GM18907 (cell line): Measurements from ENCODE around the gene TOB1.

Experiments
- ATAC-seq: cut with Tn5 transposase; IDR thresholded peaks from one replicate; pipeline ENCODE4 v1.9.1; 2021; ENCODE audit warnings: mild to moderate bottlenecking, moderate library complexity; ENCODE audit not compliant: unreplicated experiment

TOB1 gene

DNA sequence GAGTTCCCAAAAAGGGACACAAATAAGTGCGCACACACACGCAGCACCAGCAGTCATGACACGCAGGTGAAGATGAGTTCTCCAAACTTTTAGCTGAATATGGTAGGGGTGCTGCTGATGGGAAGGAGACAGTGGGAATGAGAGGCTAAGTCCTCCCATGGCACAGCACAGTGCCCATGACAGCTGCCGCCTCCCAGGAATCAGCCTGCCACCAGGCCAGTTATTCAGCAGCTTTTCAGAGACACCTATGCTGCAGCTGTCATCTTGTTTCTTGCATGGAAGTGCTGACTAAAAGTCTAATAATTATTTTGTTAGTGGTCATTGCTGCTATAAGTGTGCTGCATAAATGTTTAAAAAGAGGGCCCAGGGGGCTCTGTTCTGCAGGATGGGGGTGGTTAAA is 18.6 kb downstream of the TOB1 start:
- ATAC-seq: no peak

DNA sequence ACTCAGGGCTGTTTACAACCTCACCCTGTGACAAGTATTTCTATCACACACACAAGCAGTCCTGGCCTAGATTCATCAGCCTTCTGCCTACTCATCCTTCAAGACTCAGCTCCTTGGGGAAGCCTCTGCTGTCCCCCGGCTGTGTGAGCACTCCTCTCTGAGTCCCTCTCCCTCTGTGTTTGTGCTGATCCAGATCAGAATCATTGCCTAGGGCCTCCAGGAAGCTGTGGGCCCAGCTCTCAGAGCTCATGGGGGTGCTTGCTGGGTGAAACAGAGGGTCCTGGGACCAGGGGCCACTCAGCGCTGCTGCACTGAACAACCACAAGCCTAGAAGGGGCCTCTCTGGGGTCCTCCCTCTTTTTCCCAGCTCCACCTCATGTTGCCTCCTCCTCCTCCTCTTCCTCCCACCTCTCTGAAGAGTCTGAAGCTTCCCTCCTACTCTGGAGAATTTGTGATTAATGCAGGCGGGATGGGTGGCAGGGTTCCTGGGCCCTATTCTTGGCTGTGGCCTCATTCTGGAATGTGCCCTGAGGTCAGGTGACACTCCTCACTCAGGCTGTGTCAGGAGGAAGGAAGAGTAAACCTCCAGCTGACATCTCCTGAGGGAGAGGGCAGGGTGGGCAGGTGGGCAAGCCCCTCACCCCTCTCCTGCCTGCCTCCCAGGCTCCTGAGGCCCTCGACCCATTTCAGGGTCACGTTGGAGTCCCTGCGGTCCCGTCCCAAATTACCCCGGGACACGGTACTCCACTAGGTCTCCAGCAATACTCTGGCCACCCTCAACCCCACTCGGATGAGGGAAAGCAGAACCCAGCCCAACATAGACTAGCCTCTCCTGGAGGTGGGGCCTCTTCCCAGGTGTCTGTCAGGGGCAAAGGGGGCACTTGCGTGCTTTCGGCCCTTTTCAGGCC is 20.7 kb downstream of the TOB1 start:
- no peak for ATAC-seq

DNA sequence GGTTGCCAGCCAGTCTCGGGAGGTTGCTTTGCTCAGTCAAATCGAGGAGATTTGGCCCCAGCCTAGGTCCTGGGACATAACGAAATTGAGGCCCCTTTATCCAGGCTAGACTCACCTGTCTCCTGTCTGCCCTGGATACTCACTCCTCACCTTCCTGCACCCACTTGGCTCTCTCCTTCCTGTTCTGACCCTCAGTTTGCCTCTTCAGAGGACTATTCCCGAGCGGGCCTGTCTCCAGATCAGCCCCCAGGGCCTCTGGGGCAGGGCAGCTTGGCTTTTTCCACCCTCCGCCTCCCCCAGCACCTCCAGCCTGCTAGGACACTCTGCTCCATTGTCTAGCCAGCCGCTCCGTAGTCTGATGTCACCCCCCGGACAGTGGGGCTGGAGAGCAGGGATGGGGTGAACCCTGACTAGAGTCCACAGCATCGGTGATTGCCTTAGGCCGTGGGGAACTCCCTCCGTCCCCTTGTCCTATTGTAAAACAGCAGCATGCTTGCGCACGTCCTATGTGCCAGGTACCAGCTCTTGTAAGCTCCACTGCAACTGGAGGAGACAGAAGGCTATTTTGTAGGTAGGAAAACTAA is 21.9 kb downstream of the TOB1 start:
- ATAC-seq: no peak

DNA sequence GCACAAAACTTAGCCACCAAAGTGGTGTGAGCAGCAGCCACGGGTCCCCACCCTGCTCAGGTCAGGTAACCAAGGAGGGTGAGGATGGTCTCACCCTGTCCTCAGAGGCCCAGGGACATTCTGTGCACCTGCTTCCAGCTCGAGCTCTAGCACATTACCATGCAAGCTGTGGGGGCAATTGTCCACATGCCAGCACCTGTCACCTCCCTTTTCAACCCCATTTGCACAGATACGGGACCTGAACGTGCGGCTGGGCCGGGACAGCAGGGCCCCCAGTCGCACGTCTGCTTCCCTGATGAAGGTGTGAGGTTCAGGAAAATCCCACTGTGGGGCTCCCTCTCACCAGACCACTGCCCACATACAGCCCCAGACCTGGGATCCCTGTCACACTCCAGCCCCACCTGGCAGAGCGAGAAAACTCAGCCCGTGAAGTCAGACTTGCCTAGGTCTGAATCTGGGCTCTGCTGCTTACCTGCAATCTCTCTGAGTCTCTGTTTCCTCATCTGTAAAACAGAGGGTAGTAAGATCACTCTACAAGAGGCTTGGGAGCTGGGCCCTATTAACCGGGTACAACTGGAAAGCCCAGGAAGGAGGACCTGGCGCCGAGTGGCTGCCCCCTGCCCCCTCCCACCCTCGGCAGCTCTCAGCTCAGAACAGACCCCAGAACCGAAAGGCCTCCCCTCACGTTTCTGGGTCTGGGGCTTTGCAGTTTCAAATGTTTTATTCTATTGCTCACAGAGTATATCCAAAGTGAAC is 22.8 kb downstream of the TOB1 start:
- no peak for ATAC-seq

- ATAC-seq: no peak
Observed at GRCh38 chr17:50842506-50843149, 23.5 kb downstream of the TOB1 start.

DNA sequence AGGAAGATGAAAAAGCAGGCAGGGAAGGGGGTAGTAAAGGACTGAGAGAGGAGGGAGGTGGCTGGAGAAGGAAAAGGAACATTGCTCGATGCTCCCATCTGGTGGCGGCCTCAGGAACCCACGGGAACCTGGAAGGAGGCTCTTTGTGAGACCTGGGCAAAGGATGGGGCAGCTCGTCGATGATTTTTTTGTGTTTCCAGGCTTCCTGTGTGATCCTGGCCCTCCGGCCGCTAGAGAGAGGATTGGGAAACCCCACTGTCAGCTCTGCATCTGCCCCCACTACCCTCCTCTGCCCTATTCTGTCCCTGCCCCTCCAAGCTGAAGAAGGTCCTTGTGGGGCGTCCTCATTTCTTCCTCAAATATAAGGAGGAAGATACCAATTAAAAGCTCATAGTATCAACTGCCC is 24.2 kb downstream of the TOB1 start:
- ATAC-seq: no peak

DNA sequence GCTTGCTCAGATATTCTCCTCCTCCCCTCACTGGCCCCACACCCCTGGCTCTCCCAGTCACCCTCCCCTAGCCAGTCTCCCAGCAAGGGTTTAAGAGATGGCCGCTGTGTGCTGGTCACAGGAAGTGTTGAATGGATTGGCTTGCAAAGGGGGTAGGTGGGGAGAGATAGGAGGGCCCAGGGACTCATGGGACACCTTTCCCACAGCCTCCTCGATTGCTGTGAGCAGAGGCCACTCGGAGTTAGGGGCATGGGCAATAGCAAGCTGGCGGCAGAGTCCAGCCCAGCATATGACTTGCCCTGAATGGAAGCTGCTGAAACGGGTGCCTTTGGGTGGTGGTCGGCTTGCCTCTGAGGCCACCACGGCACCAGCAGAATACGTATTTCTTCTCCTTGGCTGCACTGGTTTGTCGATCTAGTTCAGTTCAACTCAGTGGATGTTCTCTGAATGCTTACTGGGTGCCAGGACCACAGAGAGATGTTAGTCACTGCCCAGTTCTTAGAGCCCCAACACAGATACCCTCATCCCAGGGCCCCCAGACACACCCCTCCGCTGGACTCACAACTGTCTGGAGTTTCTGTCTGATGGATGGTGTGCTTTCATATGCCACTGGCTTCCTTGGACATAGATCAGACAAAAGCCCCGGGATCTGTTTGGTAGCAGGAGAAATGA is 24.7 kb downstream of the TOB1 start:
- no peak for ATAC-seq

GRCh38 chr17:50840311-50840851 is 25.8 kb downstream of the TOB1 start:
- no peak for ATAC-seq

DNA sequence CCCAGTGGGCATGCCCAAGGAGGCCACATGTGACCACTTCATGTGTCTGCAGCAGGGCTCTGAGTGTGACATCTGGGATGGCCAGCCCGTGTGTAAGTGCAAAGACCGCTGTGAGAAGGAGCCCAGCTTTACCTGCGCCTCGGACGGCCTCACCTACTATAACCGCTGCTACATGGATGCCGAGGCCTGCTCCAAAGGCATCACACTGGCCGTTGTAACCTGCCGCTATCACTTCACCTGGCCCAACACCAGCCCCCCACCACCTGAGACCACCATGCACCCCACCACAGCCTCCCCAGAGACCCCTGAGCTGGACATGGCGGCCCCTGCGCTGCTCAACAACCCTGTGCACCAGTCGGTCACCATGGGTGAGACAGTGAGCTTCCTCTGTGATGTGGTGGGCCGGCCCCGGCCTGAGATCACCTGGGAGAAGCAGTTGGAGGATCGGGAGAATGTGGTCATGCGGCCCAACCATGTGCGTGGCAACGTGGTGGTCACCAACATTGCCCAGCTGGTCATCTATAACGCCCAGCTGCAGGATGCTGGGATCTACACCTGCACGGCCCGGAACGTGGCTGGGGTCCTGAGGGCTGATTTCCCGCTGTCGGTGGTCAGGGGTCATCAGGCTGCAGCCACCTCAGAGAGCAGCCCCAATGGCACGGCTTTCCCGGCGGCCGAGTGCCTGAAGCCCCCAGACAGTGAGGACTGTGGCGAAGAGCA is 26.4 kb downstream of the TOB1 start:
- ATAC-seq: no peak

GRCh38 chr17:50837980-50838954 is 27.9 kb downstream of the TOB1 start:
- ATAC-seq: no peak

DNA sequence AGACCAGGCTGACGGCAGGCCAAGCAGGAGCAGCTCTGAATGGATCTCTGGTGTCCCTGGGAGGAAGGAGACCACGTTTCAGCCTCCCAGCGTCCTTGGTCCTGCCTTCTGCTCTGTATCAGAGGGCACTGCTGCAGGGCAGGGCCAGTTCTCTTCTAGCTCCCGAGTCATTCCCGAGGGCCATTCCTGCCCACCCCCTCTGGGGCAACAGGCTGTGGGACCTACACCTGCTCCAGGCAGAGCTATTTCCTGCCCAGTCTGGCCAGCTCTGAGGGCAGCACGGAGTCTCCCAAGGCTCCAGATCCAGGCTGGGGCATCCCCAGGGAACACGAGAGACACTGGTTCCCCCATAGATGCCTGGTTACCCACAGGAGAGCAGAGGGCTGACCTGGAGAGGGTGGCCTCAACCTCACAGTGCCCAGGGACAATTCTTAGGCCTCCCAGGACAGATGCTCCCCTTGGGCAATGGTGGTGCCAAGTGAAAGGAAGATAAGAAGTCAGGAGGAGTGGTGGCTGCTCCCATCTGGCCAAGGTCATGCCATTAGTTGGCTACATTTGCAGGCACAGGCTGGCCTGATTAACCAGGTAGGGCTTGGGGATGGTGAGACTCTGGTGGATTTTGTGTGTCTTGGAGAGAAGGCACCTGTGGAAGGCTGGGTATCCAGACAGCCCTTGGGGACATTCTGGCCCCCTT is 28.7 kb downstream of the TOB1 start:
- ATAC-seq: no peak

DNA sequence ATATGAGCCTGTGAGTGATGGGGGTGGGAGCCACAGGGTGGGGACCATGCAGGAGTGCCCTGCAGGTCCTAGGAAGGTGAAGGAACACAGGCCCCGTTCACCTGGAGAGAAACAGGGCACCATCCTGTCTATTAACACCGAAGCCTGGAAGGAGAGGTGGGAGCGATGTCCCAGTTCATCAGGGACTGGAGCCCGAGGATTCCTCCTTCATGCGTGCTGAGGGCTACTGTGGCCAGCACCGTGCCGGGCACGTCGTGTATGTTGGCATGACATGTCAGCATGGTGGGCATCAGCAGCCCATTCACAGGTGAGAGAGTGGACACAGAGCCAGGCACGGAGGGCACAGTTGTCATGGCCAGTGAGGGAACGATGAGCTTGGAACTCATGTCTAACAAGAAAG is 29.3 kb downstream of the TOB1 start:
- no peak for ATAC-seq

GRCh38 chr17:50835301-50836234 is 30.6 kb downstream of the TOB1 start, which contains the start of gene WFIKKN2:
TSS of gene WFIKKN2 (plus strand) at chr17:50835586. CDS start at chr17:50835938, 352 bp downstream.
- ATAC-seq: no peak

- ATAC-seq: no peak
Observed at GRCh38 chr17:50834429-50835300, 31.5 kb downstream of the TOB1 start.

DNA sequence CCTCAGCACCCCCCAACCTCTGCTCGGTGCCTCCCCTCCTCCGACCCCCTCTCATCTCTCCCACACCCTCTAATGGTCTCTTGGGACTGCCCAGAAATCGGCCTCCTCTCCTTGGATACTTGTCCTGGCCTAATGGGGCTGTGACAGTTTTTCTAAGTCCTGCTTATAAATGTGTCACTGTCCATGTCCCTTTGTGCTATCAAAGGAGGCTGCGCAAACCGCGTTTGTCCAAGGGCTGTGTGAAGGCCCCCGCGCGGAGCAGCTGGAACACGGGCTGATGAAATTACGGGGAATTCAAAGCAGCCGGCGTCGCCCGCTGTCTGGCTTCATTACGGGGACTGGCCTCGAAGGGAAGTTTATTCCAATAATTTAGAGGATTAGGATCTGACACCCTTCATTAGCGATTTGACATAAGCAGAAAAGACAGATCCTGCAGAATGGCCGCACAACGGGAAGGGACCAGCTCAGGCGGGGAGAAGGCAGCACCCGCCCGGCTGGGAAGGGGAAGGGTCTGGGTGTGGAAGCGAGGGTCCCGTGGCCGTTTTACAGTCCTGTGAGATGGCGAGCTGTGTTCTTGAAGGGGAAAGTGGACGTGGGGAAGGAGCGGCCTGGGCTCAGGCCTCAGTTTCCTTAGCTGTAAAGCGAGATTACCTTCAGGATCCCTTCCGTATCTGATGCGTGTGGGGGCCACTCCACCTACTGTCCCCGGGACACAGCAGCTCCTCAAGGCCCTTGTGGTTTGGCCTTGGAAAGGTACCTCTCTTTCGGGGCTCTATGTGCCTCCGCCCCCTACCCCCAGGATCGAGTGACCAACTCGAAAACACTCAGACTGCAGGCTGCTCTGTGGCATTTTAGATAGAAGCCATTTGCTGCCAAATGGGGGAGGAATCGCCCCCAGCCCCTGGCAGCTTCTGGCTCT is 32.4 kb downstream of the TOB1 start:
- ATAC-seq: no peak
